Effector memory CD4-positive, alpha-beta T cell (primary cell): ENCODE measurements around the gene P2RY14.
A peak's percentile ranks its signal among the peaks of the same experiment; 100 is the strongest.

Experiments used
- DNase-seq, 3 donors: peaks; one replicate each; pipeline ENCODE4 v3.0.0-alpha.2; 2020
- H3K27ac ChIP-seq: 2 replicates; pipeline ENCODE4 v1.7.0; 2013; ENCODE audit warnings: mild to moderate bottlenecking, low read length, moderate library complexity; ENCODE audit not compliant: insufficient read depth, poor library complexity, severe bottlenecking
- H3K27me3 ChIP-seq: replicated peaks from 2 replicates; pipeline ENCODE4 v1.7.0; 2013; ENCODE audit warnings: mild to moderate bottlenecking, low read length; ENCODE audit not compliant: insufficient read depth, control insufficient read depth, poor library complexity, severe bottlenecking
- H3K36me3 ChIP-seq: 2 replicates; pipeline ENCODE4 v1.7.0; 2013; ENCODE audit warnings: mild to moderate bottlenecking, low read length, moderate library complexity; ENCODE audit not compliant: control insufficient read depth, insufficient read depth
- H3K4me1 ChIP-seq: 2 replicates; pipeline ENCODE4 v1.7.0; 2013; ENCODE audit warnings: low read length, mild to moderate bottlenecking; ENCODE audit not compliant: control insufficient read depth, insufficient read depth, poor library complexity, severe bottlenecking
- H3K4me3 ChIP-seq: 2 replicates; pipeline ENCODE4 v1.7.0; 2013; ENCODE audit warnings: low read length, low read depth, mild to moderate bottlenecking; ENCODE audit not compliant: insufficient read depth, poor library complexity, severe bottlenecking
- H3K9me3 ChIP-seq: 2 replicates; pipeline ENCODE4 v1.7.0; 2013; ENCODE audit warnings: mild to moderate bottlenecking, low read length, moderate library complexity; ENCODE audit not compliant: control insufficient read depth

The P2RY14 gene

GRCh38 chr3:151205482-151205881 lies 72.9 kb downstream of the P2RY14 start:
- H3K36me3 ChIP-seq, result no peaks in the 10 kb centered on the region
- no peaks in the 10 kb centered on the region for H3K27me3 ChIP-seq
- peak overlapping the region; percentile 53 for H3K27ac ChIP-seq
- no peak for DNase-seq
- no peaks in the 10 kb centered on the region for H3K9me3 ChIP-seq
- no peak overlapping the region for H3K4me3 ChIP-seq
- peaks cover 27% of the 10 kb centered on the region for H3K4me1 ChIP-seq

GRCh38 chr3:151204530-151205402 lies 73.6 kb downstream of the P2RY14 start:
- peaks cover 33% of the 10 kb centered on the region for H3K4me1 ChIP-seq
- H3K27me3 ChIP-seq, result no peaks in the 10 kb centered on the region
- H3K36me3 ChIP-seq, result no peaks in the 10 kb centered on the region
- no peak for DNase-seq
- H3K9me3 ChIP-seq, result no peaks in the 10 kb centered on the region
- peak overlapping the region; percentile 53 for H3K27ac ChIP-seq
- H3K4me3 ChIP-seq, result no peak overlapping the region

- H3K4me3 ChIP-seq, result peak within 1 kb of the TSS; percentile 53
- no peaks in the 10 kb centered on the region for H3K27me3 ChIP-seq
- peak; percentile 43 to 63 (median 49) for DNase-seq
- peaks cover 35% of the 10 kb centered on the region for H3K4me1 ChIP-seq
- peak within 1 kb of the TSS; percentile 72 for H3K27ac ChIP-seq
- no peaks in the 10 kb centered on the region for H3K9me3 ChIP-seq
- peaks cover 10% of the 10 kb centered on the region for H3K36me3 ChIP-seq
These were observed 75.3 kb downstream of the P2RY14 start, which contains the start of gene GPR171 for GRCh38 chr3:151203051-151203420. TSS of gene GPR171 (minus strand) at chr3:151203216. CDS start at chr3:151199386, 3,830 bp downstream.

- peak overlapping the region; percentile 72 for H3K27ac ChIP-seq
- no peaks in the 10 kb centered on the region for H3K27me3 ChIP-seq
- H3K4me1 ChIP-seq, result peaks cover 29% of the 10 kb centered on the region
- peaks cover 10% of the 10 kb centered on the region for H3K36me3 ChIP-seq
- no peaks in the 10 kb centered on the region for H3K9me3 ChIP-seq
- H3K4me3 ChIP-seq, result peak overlapping the region; percentile 53
- DNase-seq, result no peak
These were observed 77.2 kb downstream of the P2RY14 start for GRCh38 chr3:151201051-151201730.

GRCh38 chr3:151200586-151200985 lies 77.8 kb downstream of the P2RY14 start:
- no peak overlapping the region for H3K4me3 ChIP-seq

GRCh38 chr3:151199554-151200438 lies 78.5 kb downstream of the P2RY14 start:
- Histone ChIP-seq H3K36me3 (peaks cover 10% of the 10 kb centered on the region), H3K9me3 (no peaks in the 10 kb centered on the region), H3K27me3 (no peaks in the 10 kb centered on the region), H3K4me3 (no peak overlapping the region), H3K4me1 (peaks cover 18% of the 10 kb centered on the region), H3K27ac (peak overlapping the region; percentile 72)
- DNase-seq, result no peak

More at GRCh38 chr3:151200586-151200985, 77.8 kb downstream of the P2RY14 start:
- no peaks in the 10 kb centered on the region for H3K27me3 ChIP-seq
- H3K4me1 ChIP-seq, result peaks cover 25% of the 10 kb centered on the region
- H3K9me3 ChIP-seq, result no peaks in the 10 kb centered on the region
- peak overlapping the region; percentile 72 for H3K27ac ChIP-seq
- no peak for DNase-seq
- H3K36me3 ChIP-seq, result peaks cover 10% of the 10 kb centered on the region

- Histone ChIP-seq H3K27ac (no peak overlapping the region), H3K4me3 (no peak overlapping the region), H3K9me3 (no peaks in the 10 kb centered on the region), H3K4me1 (peaks cover 15% of the 10 kb centered on the region), H3K36me3 (peaks cover 10% of the 10 kb centered on the region), H3K27me3 (no peaks in the 10 kb centered on the region)
- no peak for DNase-seq
These were observed 79.5 kb downstream of the P2RY14 start for GRCh38 chr3:151198849-151199248.

- H3K4me1 ChIP-seq, result peaks cover 14% of the 10 kb centered on the region
- no peaks in the 10 kb centered on the region for H3K27me3 ChIP-seq
- H3K36me3 ChIP-seq, result peaks cover 10% of the 10 kb centered on the region
- no peak overlapping the region for H3K4me3 ChIP-seq
- H3K9me3 ChIP-seq, result no peaks in the 10 kb centered on the region
- DNase-seq, result no peak
- H3K27ac ChIP-seq, result no peak overlapping the region
These were observed 80.2 kb downstream of the P2RY14 start for GRCh38 chr3:151197981-151198767.

- Histone ChIP-seq H3K27ac (no peak overlapping the region), H3K36me3 (peaks cover 10% of the 10 kb centered on the region), H3K4me1 (peaks cover 10% of the 10 kb centered on the region)
These were observed 81.1 kb downstream of the P2RY14 start for GRCh38 chr3:151197228-151197627.

More at GRCh38 chr3:151197228-151197627, 81.1 kb downstream of the P2RY14 start:
- H3K27me3 ChIP-seq, result no peaks in the 10 kb centered on the region
- H3K4me3 ChIP-seq, result no peak overlapping the region
- H3K9me3 ChIP-seq, result no peaks in the 10 kb centered on the region
- no peak for DNase-seq
